Effector memory CD8-positive, alpha-beta T cell (primary cell): ENCODE results near the gene LDAH.
A peak's percentile ranks its signal among the peaks of the same experiment; 100 is the strongest.

Experiments used
- ATAC-seq: fragments of 150-1000 bp; cut with Tn5 transposase; replicated peaks from 2 replicates; pipeline ENCODE4 v1.10.0; 2021; ENCODE audit warnings: mild to moderate bottlenecking, moderate library complexity
- DNase-seq, 3 experiments: peaks; one replicate each; pipeline ENCODE4 v3.0.0; 2021
- H3K27ac Mint-ChIP-seq, 2 donors: one replicate each; pipeline ENCODE4 v1.8.0; 2022; ENCODE audit warnings: mild to moderate bottlenecking in 2 of 2, mixed read lengths in 2 of 2, moderate library complexity in 2 of 2
- H3K27me3 Mint-ChIP-seq, 2 donors: one replicate each; pipeline ENCODE4 v1.8.0; 2022; ENCODE audit warnings: mixed read lengths in 2 of 2
- H3K36me3 Mint-ChIP-seq: one replicate; pipeline ENCODE4 v1.8.0; 2022; ENCODE audit warnings: mild to moderate bottlenecking, moderate library complexity, mixed read lengths; ENCODE audit not compliant: insufficient read depth
- H3K4me1 Mint-ChIP-seq, 2 donors: one replicate each; pipeline ENCODE4 v1.8.0; 2022; ENCODE audit warnings: low read depth in 2 of 2, mixed read lengths in 2 of 2
- H3K4me3 Mint-ChIP-seq, 2 donors: one replicate each; pipeline ENCODE4 v1.8.0; 2022; ENCODE audit warnings: mild to moderate bottlenecking in 2 of 2, mixed read lengths in 2 of 2, moderate library complexity in 2 of 2
- H3K9me3 Mint-ChIP-seq, 2 donors: one replicate each; pipeline ENCODE4 v1.8.0; 2022; ENCODE audit warnings: mixed read lengths in 2 of 2
- total RNA-seq, 9 experiments: gene quantifications; one replicate each; lab custom pipeline; 2026; lab: John Stamatoyannopoulos, UW

LDAH gene
- 11.4 to 47.2 (median 30.3) reads per million in 9 experiments for total RNA-seq

DNA sequence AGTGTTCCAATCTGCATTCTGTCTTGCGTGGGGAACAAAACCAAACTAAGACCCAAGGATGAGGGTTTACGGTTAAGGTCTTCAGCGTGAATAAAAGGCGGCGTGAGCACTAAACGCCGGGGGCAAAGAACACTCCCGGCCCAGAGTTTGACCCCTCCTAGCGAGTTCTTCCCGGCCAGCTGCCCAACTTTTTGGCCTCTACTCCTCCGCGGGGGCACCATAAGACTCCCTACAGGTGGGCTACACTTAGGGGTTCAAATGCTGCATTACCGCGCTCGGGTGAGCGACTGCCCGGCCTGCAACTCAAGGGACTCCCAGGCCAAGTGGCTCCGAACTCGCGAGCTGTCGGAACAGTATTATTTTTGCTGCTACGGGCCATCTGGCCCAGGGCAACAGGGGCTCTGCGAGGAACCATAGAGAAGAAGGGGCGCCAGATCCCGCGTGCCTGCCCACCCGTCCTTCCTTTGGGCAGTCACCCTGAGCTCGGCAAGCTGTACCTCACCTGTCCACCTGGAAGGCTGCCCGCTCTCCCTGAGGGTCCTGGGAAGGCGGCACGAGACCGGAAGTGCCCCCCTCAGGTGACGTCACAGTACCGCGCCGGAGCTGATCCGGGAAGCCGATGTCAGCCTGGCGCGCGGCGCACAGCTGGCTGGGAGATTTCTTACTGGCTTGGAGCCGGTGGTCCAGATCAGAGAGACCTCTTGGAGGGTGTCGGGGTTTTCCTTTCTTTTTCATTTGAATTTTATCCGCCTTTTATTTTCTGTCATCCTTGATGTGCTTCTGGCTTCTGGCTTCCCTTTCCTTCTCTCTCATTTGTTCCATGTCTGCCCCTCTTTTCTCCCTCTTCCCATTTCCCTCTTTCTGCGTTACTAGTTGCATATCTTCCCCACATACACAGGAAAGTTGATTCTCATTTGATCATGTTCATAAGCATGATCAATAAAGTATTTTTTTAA, at the start of gene LDAH:
TSS of gene LDAH (minus strand) at position 567 of the 956 bp plus-strand sequence. CDS start 21,638 bp downstream, outside the sequence.
- Mint-ChIP-seq H3K4me1 (peaks cover 13 to 32% of the 10 kb centered on the region in 2 donors), H3K4me3 (peak within 1 kb of the TSS; percentile 87 to 97), H3K9me3 (no peaks in the 10 kb centered on the region), H3K27me3 (no peaks in the 10 kb centered on the region), H3K27ac (peak within 1 kb of the TSS; percentile 98 to 99), H3K36me3 (peaks cover 16% of the 10 kb centered on the region)
- peak; percentile 75 to 84 (median 76) for DNase-seq
- peak; percentile 86 for ATAC-seq

DNA sequence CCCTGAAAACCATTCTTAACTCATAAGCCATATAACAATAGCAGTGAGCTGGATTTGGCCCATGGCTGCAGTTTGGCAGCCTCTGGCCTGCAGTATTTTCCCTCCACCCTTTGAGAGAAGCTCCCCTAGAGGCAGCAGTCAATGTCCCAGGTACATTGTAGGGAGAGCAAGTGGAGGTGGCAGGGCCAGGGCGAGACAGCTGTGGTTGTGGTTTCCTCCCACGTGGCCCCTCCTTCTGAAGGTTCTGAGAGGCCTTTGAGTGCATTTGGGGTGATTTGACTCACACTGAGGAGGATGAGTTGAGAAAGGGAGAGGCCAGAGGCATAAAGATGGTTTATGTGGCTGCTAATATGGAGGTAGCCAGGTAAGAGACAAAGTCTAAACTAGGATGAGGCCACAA, 45.5 kb upstream of the LDAH start:
- ATAC-seq (peak; percentile 77), DNase-seq (peak; percentile 1 to 10 (median 4))
- no peak overlapping the region for H3K27ac Mint-ChIP-seq
- H3K36me3 Mint-ChIP-seq, result no peaks in the 10 kb centered on the region
- peaks cover 47 to 54% of the 10 kb centered on the region in 2 donors for H3K27me3 Mint-ChIP-seq
- no peaks in the 10 kb centered on the region for H3K4me1 Mint-ChIP-seq
- H3K4me3 Mint-ChIP-seq, result no peak overlapping the region
- no peaks in the 10 kb centered on the region for H3K9me3 Mint-ChIP-seq

DNA sequence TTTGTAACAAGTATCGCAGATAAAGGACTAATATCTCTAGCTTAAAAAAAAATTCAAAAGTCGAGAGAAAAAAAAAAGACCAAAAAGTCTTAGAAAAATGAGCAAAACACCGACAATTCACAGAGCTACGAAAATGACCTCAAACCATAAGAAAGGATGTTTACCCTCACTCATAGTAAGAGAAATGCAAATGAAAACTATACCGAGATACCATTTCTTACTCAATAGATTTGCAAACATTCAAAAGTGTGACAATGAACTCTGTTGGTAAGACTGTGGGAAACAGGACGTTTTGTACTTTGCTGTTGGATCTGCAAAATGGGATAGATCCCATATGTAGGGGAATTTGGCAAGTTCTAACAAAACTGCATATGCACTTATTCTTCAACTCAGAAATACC, 39.9 kb upstream of the LDAH start:
- ATAC-seq (no peak), DNase-seq (no peak)
- no peak overlapping the region for H3K4me3 Mint-ChIP-seq
- peaks cover 29 to 31% of the 10 kb centered on the region in 2 donors for H3K27me3 Mint-ChIP-seq
- H3K9me3 Mint-ChIP-seq, result no peaks in the 10 kb centered on the region
- H3K27ac Mint-ChIP-seq, result no peak overlapping the region
- no peaks in the 10 kb centered on the region for H3K4me1 Mint-ChIP-seq
- H3K36me3 Mint-ChIP-seq, result no peaks in the 10 kb centered on the region

DNA sequence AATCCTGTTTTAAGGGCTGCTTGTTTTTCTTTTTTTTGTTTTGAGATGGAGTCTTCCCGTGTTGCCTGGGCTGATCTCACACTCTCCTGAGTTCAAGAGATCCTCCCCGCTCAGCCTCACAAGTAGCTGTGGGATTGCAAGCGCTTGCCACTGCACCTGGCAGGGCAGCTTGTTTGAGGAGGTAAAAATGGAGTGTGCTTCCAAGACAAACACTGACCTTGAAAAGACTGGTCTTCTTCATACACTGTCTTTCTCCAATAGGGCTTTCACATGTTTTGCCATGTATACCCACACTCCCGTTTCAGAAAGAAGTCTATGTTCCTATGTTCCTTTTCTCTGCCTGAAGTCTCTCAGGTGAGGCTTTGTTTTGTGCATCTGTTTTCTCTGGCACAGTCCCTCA, 32.6 kb upstream of the LDAH start:
- Mint-ChIP-seq H3K9me3 (no peaks in the 10 kb centered on the region), H3K27me3 (peaks cover 16% of the 10 kb centered on the region in 2 donors), H3K27ac (no peak overlapping the region), H3K36me3 (no peaks in the 10 kb centered on the region), H3K4me1 (no peaks in the 10 kb centered on the region), H3K4me3 (no peak overlapping the region)
- no peak for ATAC-seq
- DNase-seq, result no peak

DNA sequence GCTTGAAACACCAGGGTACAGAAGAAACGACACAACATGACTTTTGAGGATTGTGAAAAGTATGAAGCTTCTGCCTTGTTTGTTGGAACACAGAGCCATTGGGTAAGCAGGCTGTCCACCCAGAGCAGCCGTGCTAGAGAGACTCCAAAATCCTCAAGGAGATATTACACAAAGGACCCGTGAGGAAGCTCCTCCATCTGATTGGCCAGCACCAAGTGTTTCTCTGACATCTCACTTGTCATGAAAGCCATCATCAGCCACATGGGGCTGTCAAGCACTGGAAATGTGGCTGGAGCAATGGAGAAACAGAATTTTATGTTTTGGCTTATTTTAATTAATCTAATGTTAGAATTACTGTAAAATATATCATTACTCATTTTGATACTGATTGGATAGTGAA, 29.8 kb upstream of the LDAH start:
- no peak for ATAC-seq
- no peak for DNase-seq
- no peaks in the 10 kb centered on the region for H3K9me3 Mint-ChIP-seq

DNA sequence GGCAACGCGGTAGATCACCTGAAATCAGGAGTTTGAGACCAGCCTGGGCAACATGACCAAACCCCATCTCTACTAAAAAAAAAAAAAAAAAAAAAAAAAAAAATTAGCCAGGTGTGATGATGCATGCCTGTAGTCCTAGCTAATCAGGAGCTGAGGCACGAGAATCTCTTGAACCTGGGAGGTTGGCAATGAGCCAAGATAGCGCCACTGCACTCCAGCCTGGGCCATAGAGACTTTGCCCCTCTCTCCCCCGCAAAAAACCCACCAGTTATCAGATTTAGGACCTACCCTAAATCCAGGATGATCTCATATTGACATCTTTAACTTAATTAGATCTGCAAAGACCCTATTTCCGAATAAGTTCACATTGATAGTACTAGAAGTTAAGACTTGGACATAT, 29.2 kb upstream of the LDAH start:
- no peaks in the 10 kb centered on the region for H3K9me3 Mint-ChIP-seq
- H3K4me3 Mint-ChIP-seq, result no peak overlapping the region
- no peak overlapping the region for H3K27ac Mint-ChIP-seq
- ATAC-seq (no peak), DNase-seq (no peak)
- H3K36me3 Mint-ChIP-seq, result no peaks in the 10 kb centered on the region
- peaks cover 23 to 24% of the 10 kb centered on the region in 2 donors for H3K27me3 Mint-ChIP-seq
- H3K4me1 Mint-ChIP-seq, result no peaks in the 10 kb centered on the region

More for the DNA sequence above, 29.8 kb upstream of the LDAH start:
- H3K27ac Mint-ChIP-seq, result no peak overlapping the region
- H3K36me3 Mint-ChIP-seq, result no peaks in the 10 kb centered on the region
- H3K4me3 Mint-ChIP-seq, result no peak overlapping the region
- H3K4me1 Mint-ChIP-seq, result no peaks in the 10 kb centered on the region
- H3K27me3 Mint-ChIP-seq, result peaks cover 23 to 24% of the 10 kb centered on the region in 2 donors

DNA sequence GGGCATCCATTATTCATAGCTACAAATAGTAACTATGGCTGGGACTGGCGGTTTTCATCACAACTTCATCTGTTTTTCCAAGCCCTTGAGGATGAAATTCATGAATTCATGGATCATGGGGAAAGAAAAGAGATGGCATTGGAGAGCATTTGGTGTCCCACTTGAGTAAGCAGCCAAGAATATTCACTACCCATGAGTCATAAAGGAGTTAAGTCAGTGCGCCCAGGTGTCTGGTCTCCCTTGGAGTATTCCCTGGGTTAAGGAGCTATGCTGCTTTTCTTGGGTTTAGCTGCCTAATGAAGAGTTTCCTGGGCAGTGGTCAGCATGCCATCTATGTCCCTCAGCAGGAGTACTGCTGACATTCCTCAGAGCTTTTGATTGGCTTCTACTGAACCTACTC, 21.3 kb upstream of the LDAH start:
- Mint-ChIP-seq H3K4me3 (no peak overlapping the region), H3K36me3 (no peaks in the 10 kb centered on the region), H3K27ac (no peak overlapping the region), H3K27me3 (peaks cover 45 to 46% of the 10 kb centered on the region in 2 donors), H3K4me1 (no peaks in the 10 kb centered on the region), H3K9me3 (no peaks in the 10 kb centered on the region)
- no peak for DNase-seq
- ATAC-seq, result no peak

DNA sequence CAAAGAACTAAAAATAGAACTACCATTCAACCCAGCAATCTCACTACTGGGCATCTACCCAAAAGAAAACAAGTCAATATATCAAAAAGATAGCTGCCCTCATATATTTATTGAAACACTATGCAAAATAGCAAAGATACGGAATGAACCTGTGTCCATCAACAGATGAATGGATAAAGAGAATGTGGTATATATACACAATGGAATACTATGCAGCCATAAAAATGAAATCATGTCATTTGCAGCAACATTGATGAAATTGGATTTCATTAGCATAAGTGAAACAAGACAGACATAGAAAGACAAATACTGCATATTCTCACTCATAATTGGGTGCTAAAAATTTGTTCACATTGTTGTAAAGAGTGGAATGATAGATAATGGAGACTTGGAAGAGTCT, 16.2 kb upstream of the LDAH start:
- DNase-seq (no peak), ATAC-seq (no peak)
- Mint-ChIP-seq H3K4me3 (no peak overlapping the region), H3K4me1 (no peaks in the 10 kb centered on the region), H3K27ac (no peak overlapping the region), H3K36me3 (no peaks in the 10 kb centered on the region), H3K9me3 (no peaks in the 10 kb centered on the region), H3K27me3 (peaks cover 51 to 57% of the 10 kb centered on the region in 2 donors)

DNA sequence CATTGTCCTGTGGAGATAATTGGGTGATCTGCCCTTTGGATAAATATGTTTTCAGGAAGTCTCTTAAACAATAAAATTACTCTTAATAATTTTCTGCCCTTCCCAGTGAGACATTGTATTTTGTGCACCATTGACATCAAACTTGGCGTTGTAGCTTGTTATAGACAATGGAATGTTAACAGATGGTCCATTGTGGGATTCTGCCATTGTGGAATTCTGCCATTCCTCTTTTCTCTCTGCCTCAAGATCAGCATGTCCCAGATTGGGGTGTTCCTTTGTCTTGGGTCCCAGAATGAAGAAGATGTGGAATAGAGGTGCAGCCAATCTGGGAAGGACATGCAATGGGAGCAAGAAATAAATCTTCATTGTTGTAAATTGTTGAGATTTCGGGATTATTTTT, 15.1 kb upstream of the LDAH start:
- Mint-ChIP-seq H3K4me1 (no peaks in the 10 kb centered on the region), H3K9me3 (no peaks in the 10 kb centered on the region), H3K4me3 (no peak overlapping the region), H3K36me3 (no peaks in the 10 kb centered on the region), H3K27me3 (peaks cover 51 to 57% of the 10 kb centered on the region in 2 donors), H3K27ac (no peak overlapping the region)
- ATAC-seq (no peak), DNase-seq (no peak)

DNA sequence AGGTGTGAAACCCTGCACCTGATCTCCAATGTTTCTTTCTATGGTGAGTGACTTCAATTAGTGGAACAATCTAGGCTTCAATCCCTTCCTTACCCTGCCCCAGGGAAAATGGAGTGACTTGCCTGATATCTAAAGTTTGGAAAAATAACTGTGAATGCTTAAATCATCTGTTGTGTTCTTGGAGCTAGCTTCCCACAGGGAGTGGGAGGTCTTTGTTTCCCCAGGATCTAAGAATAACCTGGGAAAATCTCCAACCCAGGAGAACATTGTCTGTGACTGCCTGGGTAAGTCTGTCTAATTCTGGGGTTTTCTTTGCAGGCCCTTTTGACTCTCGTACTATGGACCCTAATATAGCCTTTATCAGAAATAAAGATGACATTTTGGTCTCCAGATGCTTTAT, 13.6 kb upstream of the LDAH start:
- Mint-ChIP-seq H3K27me3 (peaks cover 42 to 49% of the 10 kb centered on the region in 2 donors), H3K4me3 (no peak overlapping the region), H3K4me1 (no peaks in the 10 kb centered on the region), H3K27ac (no peak overlapping the region), H3K36me3 (no peaks in the 10 kb centered on the region), H3K9me3 (no peaks in the 10 kb centered on the region)
- ATAC-seq (no peak), DNase-seq (no peak)

DNA sequence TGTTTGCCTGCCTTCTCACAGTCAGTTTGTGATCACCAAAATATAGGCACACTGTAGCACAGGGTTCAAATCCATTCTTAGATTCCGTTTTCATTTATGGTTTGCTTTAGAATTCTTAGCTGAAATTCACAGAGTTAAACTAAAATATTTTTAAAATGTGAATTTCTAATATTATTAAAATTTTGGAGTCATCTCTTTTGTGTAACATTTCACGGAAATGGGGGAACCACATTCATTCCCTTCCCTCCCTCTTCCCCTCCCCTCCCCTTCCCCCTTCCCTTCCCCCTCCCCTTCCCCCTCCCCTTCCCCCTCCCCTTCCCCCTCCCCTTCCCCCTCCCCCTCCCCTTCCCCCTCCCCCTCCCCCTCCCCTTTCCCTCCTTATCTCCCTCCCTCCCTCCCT, 11.4 kb upstream of the LDAH start:
- H3K27me3 Mint-ChIP-seq, result peaks cover 52 to 53% of the 10 kb centered on the region in 2 donors
- no peaks in the 10 kb centered on the region for H3K4me1 Mint-ChIP-seq
- no peak overlapping the region for H3K4me3 Mint-ChIP-seq
- H3K27ac Mint-ChIP-seq, result no peak overlapping the region
- no peaks in the 10 kb centered on the region for H3K36me3 Mint-ChIP-seq
- DNase-seq, result no peak
- no peak for ATAC-seq
- H3K9me3 Mint-ChIP-seq, result peaks cover 0 to 2% of the 10 kb centered on the region in 2 donors

DNA sequence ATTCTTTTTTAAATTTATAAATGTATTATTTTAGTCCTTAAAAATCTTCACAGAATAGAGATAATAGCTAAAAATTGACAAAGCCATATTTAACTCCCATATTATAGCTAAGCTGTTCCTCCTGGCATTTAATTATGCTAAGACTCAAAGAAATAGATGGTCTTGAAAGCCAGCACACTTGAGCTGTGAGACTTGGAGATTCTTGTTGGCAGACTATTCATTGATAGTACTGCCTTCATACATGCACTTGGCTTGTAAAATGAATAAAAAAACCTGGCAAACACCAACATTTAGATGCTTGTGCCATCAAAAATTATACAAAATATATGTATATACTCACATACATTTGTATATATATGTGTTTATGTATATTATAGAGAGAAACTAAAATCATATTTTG, 9.7 kb upstream of the LDAH start:
- H3K4me1 Mint-ChIP-seq, result no peaks in the 10 kb centered on the region
- no peak overlapping the region for H3K27ac Mint-ChIP-seq
- no peak overlapping the region for H3K4me3 Mint-ChIP-seq
- no peak for ATAC-seq
- DNase-seq, result no peak
- H3K9me3 Mint-ChIP-seq, result peaks cover 0 to 2% of the 10 kb centered on the region in 2 donors
- no peaks in the 10 kb centered on the region for H3K36me3 Mint-ChIP-seq
- peaks cover 39 to 41% of the 10 kb centered on the region in 2 donors for H3K27me3 Mint-ChIP-seq

DNA sequence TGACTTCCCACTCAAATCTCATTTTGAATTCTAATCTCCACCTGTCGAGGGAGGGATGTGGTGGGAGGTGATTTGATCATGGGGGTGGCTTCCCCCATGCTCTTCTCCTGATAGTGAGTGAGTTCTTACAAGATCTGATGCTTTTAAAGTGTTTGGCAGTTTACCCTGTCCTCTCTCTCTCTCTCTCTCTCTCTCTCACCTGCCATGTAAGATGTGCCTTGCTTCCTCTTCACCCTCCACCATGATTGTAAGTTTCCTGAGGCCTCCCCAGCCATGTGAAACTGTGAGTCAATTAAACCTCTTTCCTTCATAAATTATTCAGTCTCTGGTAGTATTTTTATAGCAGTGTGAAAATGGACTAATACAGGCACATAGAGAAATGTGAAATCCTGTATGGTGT, 7.0 kb upstream of the LDAH start:
- Mint-ChIP-seq H3K4me1 (no peaks in the 10 kb centered on the region), H3K27me3 (peaks cover 36 to 37% of the 10 kb centered on the region in 2 donors), H3K9me3 (peaks cover 0 to 2% of the 10 kb centered on the region in 2 donors), H3K36me3 (no peaks in the 10 kb centered on the region), H3K27ac (no peak overlapping the region), H3K4me3 (no peak overlapping the region)
- DNase-seq (no peak), ATAC-seq (no peak)

DNA sequence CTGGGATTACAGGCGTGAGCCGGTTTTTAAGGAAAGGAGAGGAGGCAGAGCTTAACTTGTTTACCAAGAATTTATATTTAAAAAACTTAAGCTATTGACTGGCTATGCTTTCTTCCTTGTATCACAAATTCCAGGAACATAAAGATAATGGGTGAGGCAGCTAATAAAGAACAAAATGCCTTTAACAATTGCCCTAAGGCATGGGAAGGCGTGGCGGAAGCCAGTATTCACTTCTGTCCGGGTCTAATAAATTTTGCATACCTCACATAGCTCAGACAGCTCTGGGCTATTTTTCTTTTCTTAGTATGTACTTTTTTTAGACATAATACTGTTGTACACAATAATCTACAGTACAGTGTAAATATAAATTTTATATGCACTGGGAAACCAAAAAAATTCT, 1.0 kb upstream of the LDAH start:
- Mint-ChIP-seq H3K27ac (peak overlapping the region in 1 of 2 donors; percentile 98), H3K4me3 (peak overlapping the region; percentile 87 to 97), H3K4me1 (peaks cover 10 to 26% of the 10 kb centered on the region in 2 donors), H3K36me3 (peaks cover 16% of the 10 kb centered on the region), H3K9me3 (no peaks in the 10 kb centered on the region), H3K27me3 (no peaks in the 10 kb centered on the region)
- DNase-seq, result no peak
- ATAC-seq, result no peak
